HPDE6-E6E7 (cell line): ENCODE measurements around the gene EXD3.
"Not testable (repeated sequence)": the region's sequence is repeated elsewhere in the genome, so short reads cannot be mapped to it uniquely, and the experiment has no call there.

ENCODE experiments used
- DNase-seq: peaks from one replicate; pipeline ENCODE4 v3.0.0; 2011; ENCODE audit warnings: missing footprints; ENCODE audit errors: extremely low spot score

The EXD3 gene

GRCh38 chr9:137272241-137273094, 150.5 kb downstream of the EXD3 start:
- no peak for DNase-seq

GRCh38 chr9:137271696-137272076, 151.3 kb downstream of the EXD3 start:
- DNase-seq, result no peak

DNA sequence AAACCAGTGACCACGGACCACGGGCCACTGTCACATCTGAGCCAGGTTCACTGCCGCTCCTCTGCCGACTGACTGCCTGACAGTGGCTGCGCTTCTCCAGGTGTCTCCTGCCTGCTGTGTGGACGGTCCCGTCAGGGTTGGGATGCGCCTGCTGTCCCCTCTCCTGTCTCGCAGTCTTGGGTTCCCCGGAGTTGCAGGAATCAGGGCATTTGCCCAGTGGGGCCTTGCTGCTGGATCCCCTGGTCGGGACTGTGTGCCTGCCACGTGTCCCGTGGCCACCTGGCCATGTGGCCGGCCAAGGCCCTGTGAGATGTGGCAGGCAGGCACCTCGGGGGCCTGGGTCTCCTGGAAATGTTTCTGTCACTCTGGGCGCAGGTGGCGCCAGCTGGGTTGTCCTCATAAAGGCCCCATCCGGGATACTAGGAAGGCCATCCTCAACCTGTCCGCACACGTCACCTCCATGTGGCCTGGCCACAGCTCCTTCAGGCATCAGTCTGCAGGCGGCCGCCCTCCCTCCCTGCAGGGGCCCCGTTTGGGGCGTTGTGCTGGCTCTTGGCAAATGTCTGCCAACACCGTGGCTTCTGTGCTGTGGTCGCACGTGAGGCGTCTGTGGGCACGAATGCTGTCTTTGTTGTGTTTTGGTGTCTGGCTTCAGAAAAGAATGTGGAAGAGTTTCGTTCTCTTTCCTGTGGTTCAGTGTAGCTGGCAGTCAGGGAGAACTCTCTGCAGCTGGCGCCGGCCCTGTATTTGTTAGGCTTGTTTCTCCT, 151.8 kb downstream of the EXD3 start:
- no peak for DNase-seq

- no peak for DNase-seq
Observed at GRCh38 chr9:137269231-137269772, 153.7 kb downstream of the EXD3 start.

DNA sequence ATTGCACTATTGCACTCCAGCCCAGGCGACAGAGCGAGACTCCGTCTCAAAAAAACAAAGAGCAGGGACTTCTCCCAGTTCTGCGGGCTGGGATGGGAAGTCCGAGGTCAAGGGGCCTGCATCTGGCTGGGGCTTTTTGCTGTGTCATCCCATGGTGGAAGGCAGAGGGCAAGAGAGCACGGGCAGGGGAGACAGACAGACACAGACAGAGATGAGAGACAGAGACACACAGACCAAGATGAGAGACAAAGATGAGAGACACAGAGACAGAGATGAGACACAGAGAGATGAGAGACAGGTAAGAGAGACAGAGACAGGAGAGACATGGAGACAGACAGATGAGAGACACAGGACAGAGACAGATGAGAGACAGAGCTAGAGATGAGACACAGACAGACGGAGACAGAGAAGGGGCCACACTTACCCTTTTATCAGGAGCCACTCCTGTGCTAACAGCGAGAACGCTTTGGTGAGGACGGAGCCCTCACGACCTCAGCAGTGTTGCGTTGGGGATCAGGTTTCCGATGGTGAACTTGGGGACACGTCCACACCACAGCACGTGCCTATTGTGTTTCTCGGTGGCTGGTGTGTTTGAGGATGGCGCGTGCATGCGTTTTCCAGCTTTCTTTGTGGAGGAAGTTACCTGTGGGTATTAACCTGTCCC, 154.3 kb downstream of the EXD3 start:
- no peak for DNase-seq

- no peak for DNase-seq
Observed at GRCh38 chr9:137267933-137268355, 155.0 kb downstream of the EXD3 start.

DNA sequence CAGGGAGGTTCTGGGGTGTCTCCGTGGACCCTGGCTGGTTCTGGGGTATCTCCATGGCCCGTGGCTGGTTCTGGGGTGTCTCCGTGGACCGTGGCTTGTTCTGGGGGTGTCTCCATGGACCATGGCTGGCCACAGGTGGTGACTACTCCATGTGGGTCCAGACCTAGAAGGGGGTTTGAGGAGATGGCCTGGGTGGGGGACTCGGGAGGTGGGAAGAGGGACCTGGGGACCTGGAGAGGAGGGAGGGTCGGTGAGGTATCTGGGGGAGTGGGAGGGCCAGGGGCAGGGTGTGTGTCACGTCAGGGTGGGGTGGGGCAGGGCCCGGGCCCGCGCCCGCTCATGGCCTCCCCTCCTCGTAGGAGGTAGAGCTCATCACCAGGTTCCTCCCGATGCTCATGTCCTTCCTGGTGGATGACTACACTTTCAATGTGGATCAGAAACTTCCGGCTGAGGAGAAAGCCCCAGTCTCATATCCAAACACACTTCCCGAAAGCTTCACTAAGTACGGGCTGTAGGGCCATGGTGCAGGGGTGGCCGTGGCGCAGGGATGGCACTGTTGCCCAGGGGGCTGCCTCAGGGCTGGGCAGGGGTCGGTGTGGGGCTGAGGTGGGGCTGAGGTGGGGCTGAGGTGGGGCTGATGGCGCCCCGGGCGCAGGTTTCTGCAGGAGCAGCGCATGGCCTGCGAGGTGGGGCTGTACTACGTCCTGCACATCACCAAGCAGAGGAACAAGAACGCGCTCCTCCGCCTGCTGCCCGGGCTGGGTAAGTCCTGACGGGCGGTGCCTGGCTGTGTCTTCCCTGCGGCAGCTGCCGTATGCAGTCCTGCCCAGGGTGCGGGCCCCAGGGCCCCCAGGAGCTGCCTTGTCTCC, 156.1 kb downstream of the EXD3 start:
- DNase-seq, result no peak

DNA sequence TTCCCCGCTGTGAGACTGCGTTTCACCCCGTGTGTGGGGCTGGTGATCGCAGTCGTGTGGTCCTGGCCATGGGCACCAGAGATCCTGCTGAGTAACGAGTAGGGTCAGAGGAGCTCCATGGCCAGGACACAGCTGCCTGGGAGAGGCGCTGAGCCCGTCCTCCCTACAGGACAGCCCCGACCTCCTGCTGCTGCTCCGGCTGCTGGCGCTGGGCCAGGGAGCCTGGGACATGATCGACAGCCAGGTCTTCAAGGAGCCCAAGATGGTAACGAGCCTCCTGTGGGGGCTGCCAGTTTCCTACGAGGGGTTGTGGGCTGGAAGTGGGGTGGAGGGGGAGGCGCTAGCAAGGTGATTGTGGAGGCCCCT, 156.8 kb downstream of the EXD3 start:
- DNase-seq, result no peak

GRCh38 chr9:137265496-137266161, 157.3 kb downstream of the EXD3 start:
- DNase-seq, result no peak

DNA sequence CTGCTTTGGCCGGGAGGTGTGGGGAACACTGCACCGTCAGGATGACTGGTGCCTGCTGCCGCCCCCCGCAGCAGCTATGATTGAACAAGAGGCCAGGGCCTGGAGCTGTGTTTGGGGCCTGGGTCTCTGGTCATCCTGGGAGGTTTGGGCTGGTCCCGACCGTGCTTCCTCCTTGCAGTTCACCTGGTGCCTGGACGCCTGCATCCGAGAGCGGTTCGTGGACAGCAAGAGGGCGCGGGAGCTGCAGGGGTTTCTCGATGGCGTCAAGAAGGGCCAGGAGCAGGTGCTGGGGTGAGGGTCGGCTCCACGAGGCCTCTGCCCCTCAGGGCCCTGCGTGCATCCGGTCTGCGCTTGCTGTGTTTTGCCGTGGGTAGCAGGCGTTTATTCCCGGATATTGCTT, 158.9 kb downstream of the EXD3 start:
- no peak for DNase-seq

GRCh38 chr9:137263506-137263905, 159.5 kb downstream of the EXD3 start:
- no peak for DNase-seq

DNA sequence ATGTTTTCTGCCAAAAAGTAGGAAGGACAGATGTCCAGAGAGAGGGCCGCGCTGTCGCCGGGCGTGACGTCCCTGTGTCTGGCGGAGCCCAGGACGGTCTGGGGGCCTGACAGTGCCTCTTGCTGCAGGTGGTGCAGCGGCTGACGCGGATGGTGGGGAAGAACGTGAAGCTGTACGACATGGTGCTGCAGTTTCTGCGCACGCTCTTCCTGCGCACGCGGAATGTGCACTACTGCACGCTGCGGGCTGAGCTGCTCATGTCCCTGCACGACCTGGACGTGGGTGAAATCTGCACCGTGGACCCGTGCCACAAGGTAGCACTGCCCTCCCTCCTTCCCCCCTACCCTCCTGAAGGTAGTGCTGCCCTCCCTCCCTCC, 160.1 kb downstream of the EXD3 start:
- no peak for DNase-seq

GRCh38 chr9:137262173-137262908, 160.6 kb downstream of the EXD3 start:
- DNase-seq, result not testable (repeated sequence)
